Erythroblast (primary cell): Measurements from ENCODE around the gene FBXL19.

Experiments used
- GATA1 ChIP-seq: IDR thresholded peaks from 2 replicates; pipeline ENCODE4 v1.6.1; 2011; ENCODE audit warnings: low read depth, mild to moderate bottlenecking, control low read depth, low read length, moderate library complexity
- POLR2A ChIP-seq: IDR thresholded peaks from 2 replicates; pipeline ENCODE4 v1.6.1; 2011; ENCODE audit warnings: mild to moderate bottlenecking, low read length

GRCh38 chr16:30961384-30961783, 38.0 kb downstream of the FBXL19 start:
- TF ChIP-seq POLR2A (no peak), GATA1 (no peak)
